Thyroid gland (tissue), 4 donors: ENCODE results near the gene MERTK. TPM values are rescaled to one million over a fixed set of nuclear protein-coding genes. Genes with fewer than 3 reads are reported as not detected.
A peak's percentile ranks its signal among the peaks of the same experiment; 100 is the strongest.

Experiments used
- DNase-seq, 2 donors: peaks; one replicate each; pipeline ENCODE4 v3.0.0-alpha.2; 2019
- H3K27ac ChIP-seq, 3 donors: fragments of 200-600 bp; sonication (generic); 1 replicate in 2 of 3; 2 replicates in 1 of 3; pipeline ENCODE4 v1.5.1; 2016 to 2019; ENCODE audit warnings: mild to moderate bottlenecking in 1 of 3, moderate library complexity in 1 of 3
- H3K27me3 ChIP-seq: fragments of 200-600 bp; sonication (generic); one replicate; pipeline ENCODE4 v1.5.1; 2019
- H3K36me3 ChIP-seq, 2 donors: fragments of 200-600 bp; sonication (generic); one replicate each; pipeline ENCODE4 v1.5.1; 2016 to 2019
- H3K4me1 ChIP-seq, 2 donors: fragments of 200-600 bp; sonication (generic); one replicate each; pipeline ENCODE4 v1.5.1; 2017 to 2019
- H3K4me3 ChIP-seq, 3 donors: fragments of 200-600 bp; sonication (generic); replicated peaks in 1 of 3; 1 replicate in 2 of 3; 2 replicates in 1 of 3; pipeline ENCODE4 v1.5.1; 2016; ENCODE audit warnings: mild to moderate bottlenecking in 1 of 3
- H3K9me3 ChIP-seq: fragments of 200-600 bp; sonication (generic); one replicate; pipeline ENCODE4 v1.5.1; 2017
- CTCF ChIP-seq, 6 experiments: fragments of 200-600 bp in 3 of 6; fragments of 450-650 bp in 3 of 6; sonication (generic) in 3 of 6; IDR thresholded peaks; one replicate each; pipeline ENCODE4 v1.5.1; 2016 to 2019; ENCODE audit warnings: antibody characterized with exemption in 6 of 6, mild to moderate bottlenecking in 2 of 6, inconsistent platforms in 1 of 6, moderate library complexity in 1 of 6
- POLR2A ChIP-seq, 2 donors: fragments of 450-650 bp; IDR thresholded peaks; one replicate each; pipeline ENCODE4 v1.6.1; 2017; ENCODE audit warnings: antibody characterized with exemption in 2 of 2, mild to moderate bottlenecking in 2 of 2, moderate library complexity in 1 of 2
- WGBS, 2 donors: methylation state at CpG; one replicate each; pipeline ENCODE4 v1.1.5; 2017; 5-methylcytosine and 5-hydroxymethylcytosine counted together
- intact Hi-C: fragments of 100-400 bp; cut with DNase I; formaldehyde crosslinking; loops from one replicate; pipeline ENCODE4 v1.15.1; 2023
- total RNA-seq, 4 donors: library from RNA; depleted of rRNA; stranded (reverse); fragments of >200 nt; gene quantifications; one replicate each; pipeline ENCODE4 v1.2.3, GENCODE V29; 2016

Gene MERTK
- total RNA-seq, 4 donors from 2014 or later: 23.5 to 36.7 (median 32.9) TPM

- TF ChIP-seq POLR2A (IDR thresholded peaks at IDR 0.05): peak in 1 of 2 donors; percentile 65
- TF ChIP-seq CTCF (IDR thresholded peaks at IDR 0.05): no peak
- intact Hi-C loops: no loop called here
- WGBS, 2 donors: 0% methylated on average over 9 to 48 of the region's 73 CpGs
- peak; percentile 85 to 86 for DNase-seq
- H3K27ac ChIP-seq: peak within 1 kb of the TSS; percentile 63 to 77 (median 69)
- peaks cover 0 to 6% of the 10 kb centered on the region in 2 donors for H3K4me1 ChIP-seq
- H3K4me3 ChIP-seq: peak within 1 kb of the TSS; percentile 62 to 78 (median 74)
- no peaks in the 10 kb centered on the region for H3K27me3 ChIP-seq
- peaks cover 0 to 4% of the 10 kb centered on the region in 2 donors for H3K36me3 ChIP-seq
- no peaks in the 10 kb centered on the region for H3K9me3 ChIP-seq
These were observed 14.5 kb upstream of the MERTK start, which contains the start of gene ANAPC1 for GRCh38 chr2:111883661-111884591. TSS of gene ANAPC1 (minus strand) at chr2:111884193. CDS start at chr2:111880825, 3,368 bp downstream.

- Histone ChIP-seq H3K4me1 (peaks cover 0 to 6% of the 10 kb centered on the region in 2 donors), H3K36me3 (peaks cover 0 to 4% of the 10 kb centered on the region in 2 donors), H3K27me3 (no peaks in the 10 kb centered on the region), H3K9me3 (no peaks in the 10 kb centered on the region), H3K4me3 (peak overlapping the region; percentile 62 to 78 (median 74)), H3K27ac (peak overlapping the region; percentile 63 to 77 (median 69))
- DNase-seq: no peak
- TF ChIP-seq CTCF (IDR thresholded peaks at IDR 0.05) (no peak), POLR2A (IDR thresholded peaks at IDR 0.05) (no peak)
- intact Hi-C loops: no loop called here
- 11 to 13% methylated on average over 11 of the region's 11 CpGs for WGBS, 2 donors
These were observed 13.8 kb upstream of the MERTK start for GRCh38 chr2:111884592-111884964.

GRCh38 chr2:111896024-111896423 lies 2.4 kb upstream of the MERTK start:
- Histone ChIP-seq H3K4me1 (peaks cover 0 to 7% of the 10 kb centered on the region in 2 donors), H3K27ac (no peak overlapping the region), H3K27me3 (no peaks in the 10 kb centered on the region), H3K36me3 (no peaks in the 10 kb centered on the region), H3K9me3 (no peaks in the 10 kb centered on the region), H3K4me3 (no peak overlapping the region)
- WGBS, 2 donors: 77 to 79% methylated on average over 3 of the region's 3 CpGs
- TF ChIP-seq POLR2A (IDR thresholded peaks at IDR 0.05) (no peak), CTCF (IDR thresholded peaks at IDR 0.05) (no peak)
- DNase-seq: no peak
- intact Hi-C loops: no loop called here

GRCh38 chr2:111896576-111896975 lies 1.8 kb upstream of the MERTK start:
- Histone ChIP-seq H3K27ac (no peak overlapping the region), H3K4me1 (peaks cover 0 to 7% of the 10 kb centered on the region in 2 donors), H3K27me3 (no peaks in the 10 kb centered on the region), H3K4me3 (no peak overlapping the region), H3K36me3 (no peaks in the 10 kb centered on the region), H3K9me3 (no peaks in the 10 kb centered on the region)
- WGBS, 2 donors: 88 to 91% methylated on average over 5 to 6 of the region's 6 CpGs
- DNase-seq: no peak
- TF ChIP-seq POLR2A (IDR thresholded peaks at IDR 0.05): no peak
- no peak for TF ChIP-seq CTCF (IDR thresholded peaks at IDR 0.05)
- intact Hi-C loops: no loop called here

GRCh38 chr2:111897630-111897923 lies 830 bp upstream of the MERTK start:
- Histone ChIP-seq H3K4me1 (peaks cover 0 to 7% of the 10 kb centered on the region in 2 donors), H3K36me3 (no peaks in the 10 kb centered on the region), H3K27me3 (no peaks in the 10 kb centered on the region), H3K9me3 (no peaks in the 10 kb centered on the region), H3K27ac (peak overlapping the region; percentile 53 to 89 (median 88)), H3K4me3 (peak overlapping the region; percentile 6 to 89 (median 42))
- WGBS, 2 donors: 5 to 6% methylated on average over 7 of the region's 7 CpGs
- TF ChIP-seq POLR2A (IDR thresholded peaks at IDR 0.05): no peak
- no peak for TF ChIP-seq CTCF (IDR thresholded peaks at IDR 0.05)
- DNase-seq: no peak
- intact Hi-C loops: no loop called here
